Common myeloid progenitor, CD34-positive (primary cell): ENCODE results near the gene ZNF428.
A peak's percentile ranks its signal among the peaks of the same experiment; 100 is the strongest.
"Not testable (repeated sequence)": the region's sequence is repeated elsewhere in the genome, so short reads cannot be mapped to it uniquely, and the experiment has no call there.

Experiments used
- CTCF ChIA-PET: fragments of 350-600 bp; sonication (Branson Sonifier 250); formaldehyde crosslinking; loops from one replicate; lab custom pipeline; 2021; ENCODE audit warnings: antibody characterized with exemption; lab: Charles Lee
- POLR2A ChIA-PET: fragments of 350-600 bp; sonication (Branson Sonifier 250); formaldehyde crosslinking; loops from one replicate; lab custom pipeline; 2021; ENCODE audit warnings: antibody characterized with exemption; lab: Charles Lee
- DNase-seq, 3 donors: peaks; one replicate each; pipeline versions ENCODE4 v3.0.0 to v3.0.0-alpha.2; 2013
- H3K27ac ChIP-seq, 2 experiments: 1 replicate in 1 of 2; 2 replicates in 1 of 2; pipeline ENCODE4 v1.7.0; 2013; ENCODE audit warnings: inconsistent platforms in 2 of 2, low read length in 2 of 2, mild to moderate bottlenecking in 2 of 2, low read depth in 1 of 2, moderate library complexity in 1 of 2; ENCODE audit not compliant: severe bottlenecking in 2 of 2, insufficient read depth in 1 of 2, poor library complexity in 1 of 2
- H3K27me3 ChIP-seq, 5 experiments: replicated peaks in 2 of 5; 1 replicate in 3 of 5; 2 replicates in 2 of 5; pipeline versions ENCODE4 v1.6.1 to v1.7.0; 2013; ENCODE audit warnings: low read length in 4 of 5, mild to moderate bottlenecking in 2 of 5, moderate library complexity in 2 of 5, inconsistent platforms in 1 of 5; ENCODE audit not compliant: insufficient read depth in 5 of 5, control insufficient read depth in 4 of 5
- H3K36me3 ChIP-seq, 4 experiments: 1 replicate in 2 of 4; 2 replicates in 2 of 4; pipeline versions ENCODE4 v1.6.1 to v1.7.0; 2013; ENCODE audit warnings: low read length in 3 of 4, control low read depth in 1 of 4, mild to moderate bottlenecking in 1 of 4; ENCODE audit not compliant: control insufficient read depth in 4 of 4, insufficient read depth in 4 of 4
- H3K4me1 ChIP-seq, 4 experiments: 1 replicate in 3 of 4; 2 replicates in 1 of 4; pipeline versions ENCODE4 v1.6.1 to v1.7.1; 2013; ENCODE audit warnings: low read length in 3 of 4, mild to moderate bottlenecking in 3 of 4, control low read depth in 1 of 4, inconsistent platforms in 1 of 4, moderate library complexity in 1 of 4; ENCODE audit not compliant: control insufficient read depth in 4 of 4, insufficient read depth in 4 of 4; ENCODE audit errors: control extremely low read depth in 1 of 4
- H3K4me3 ChIP-seq, 7 experiments: 1 replicate in 4 of 7; 2 replicates in 3 of 7; pipeline versions ENCODE4 v1.5.1 to v1.7.0; 2013; ENCODE audit warnings: mild to moderate bottlenecking in 7 of 7, low read length in 6 of 7, moderate library complexity in 6 of 7, inconsistent platforms in 2 of 7, low read depth in 2 of 7, control low read depth in 1 of 7; ENCODE audit not compliant: insufficient read depth in 4 of 7, control insufficient read depth in 1 of 7; ENCODE audit errors: extremely low read depth in 1 of 7
- H3K9me3 ChIP-seq, 5 experiments: 1 replicate in 4 of 5; 2 replicates in 1 of 5; pipeline versions ENCODE4 v1.6.1 to v1.7.1; 2013; ENCODE audit warnings: low read length in 4 of 5, mild to moderate bottlenecking in 2 of 5, inconsistent platforms in 1 of 5, low read depth in 1 of 5, moderate library complexity in 1 of 5; ENCODE audit not compliant: control insufficient read depth in 4 of 5, insufficient read depth in 2 of 5; ENCODE audit errors: control extremely low read depth in 1 of 5
- WGBS: methylation state at CpG from one replicate; pipeline ENCODE4 v1.1.5; 2013; ENCODE audit not compliant: insufficient coverage; 5-methylcytosine and 5-hydroxymethylcytosine counted together

ZNF428 gene

DNA sequence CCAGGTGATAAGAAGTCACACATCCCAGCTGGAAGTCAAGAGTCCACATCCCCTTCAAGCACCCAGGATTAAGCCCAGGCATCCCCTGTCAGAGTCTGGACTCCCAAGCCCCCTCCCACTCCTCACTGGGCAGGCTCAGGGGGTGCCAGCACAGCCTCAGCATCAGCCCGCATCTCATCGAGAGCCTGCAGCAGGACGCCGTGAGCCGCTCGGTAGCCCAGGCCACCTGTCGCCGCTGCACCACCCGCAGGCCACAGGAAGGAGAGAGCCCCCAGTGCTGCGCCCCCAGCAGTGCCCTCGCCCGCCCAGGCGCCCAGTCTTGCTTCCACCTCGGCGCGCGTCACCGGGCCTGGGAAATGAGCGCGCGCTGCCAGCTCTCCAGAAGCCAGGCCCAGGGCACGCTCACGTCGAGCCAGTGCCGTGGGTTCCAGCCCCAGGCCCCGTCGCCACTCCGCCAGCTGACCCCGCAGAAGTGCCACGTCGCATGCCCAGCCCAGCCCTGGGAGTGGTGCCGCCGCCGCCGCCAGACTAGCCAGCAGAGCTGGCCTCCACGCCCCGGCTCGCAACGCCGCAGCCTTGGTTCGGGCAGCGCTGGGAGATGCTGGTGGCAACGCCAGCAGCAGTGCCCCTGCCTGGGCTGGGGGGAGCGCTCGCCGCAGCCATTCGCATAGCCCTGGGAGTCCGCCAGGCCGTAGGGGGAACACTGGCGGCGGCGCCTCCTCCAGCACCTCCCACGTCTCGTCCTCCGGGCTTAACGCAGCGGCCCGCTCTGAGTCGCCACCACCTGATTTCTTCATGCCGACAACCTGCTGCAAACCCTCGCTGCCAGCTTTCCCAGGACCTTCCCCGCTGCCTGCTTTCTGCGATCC is 27.3 kb downstream of the ZNF428 start:
- H3K4me1 ChIP-seq = peaks cover 9 to 33% (median 24%) of the 10 kb centered on the region in 4 experiments
- ChIA-PET POLR2A (interaction anchor here (0.6 kb wide), 1 partner anchor 154 kb away, joined by 3 read pairs; no protein-coding TSS in a partner anchor), CTCF (interaction anchor here (1.6 to 14.7 kb wide), 3 partner anchors 34 to 68 kb away, joined by 3 to 247 read pairs (median 46); no protein-coding TSS in a partner anchor)
- 97% methylated on average over 62 of the region's 63 CpGs for WGBS
- H3K27me3 ChIP-seq = no peaks in the 10 kb centered on the region
- H3K27ac ChIP-seq = no peak overlapping the region
- peaks cover 0 to 25% (median 16%) of the 10 kb centered on the region in 4 experiments for H3K36me3 ChIP-seq
- no peaks in the 10 kb centered on the region for H3K9me3 ChIP-seq
- no peak overlapping the region for H3K4me3 ChIP-seq
- DNase-seq = no peak

GRCh38 chr19:43589678-43590077 is 29.8 kb downstream of the ZNF428 start:
- H3K27me3 ChIP-seq = no peaks in the 10 kb centered on the region
- peaks cover 0 to 13% (median 8%) of the 10 kb centered on the region in 4 experiments for H3K4me1 ChIP-seq
- H3K36me3 ChIP-seq = peaks cover 0 to 28% (median 20%) of the 10 kb centered on the region in 4 experiments
- DNase-seq = peak in 2 of 3 donors; percentile 48 to 55
- WGBS = 53% methylated on average over 6 of the region's 6 CpGs
- no peaks in the 10 kb centered on the region for H3K9me3 ChIP-seq
- no peak overlapping the region for H3K27ac ChIP-seq
- ChIA-PET POLR2A (interaction anchor here (0.6 kb wide), 2 partner anchors 27 to 35 kb away, joined by 3 read pairs; no protein-coding TSS in a partner anchor), CTCF (interaction anchor here (1.0 to 14.7 kb wide), 4 partner anchors 17 to 54 kb away, joined by 3 to 247 read pairs (median 8); no protein-coding TSS in a partner anchor)
- no peak overlapping the region for H3K4me3 ChIP-seq

DNA sequence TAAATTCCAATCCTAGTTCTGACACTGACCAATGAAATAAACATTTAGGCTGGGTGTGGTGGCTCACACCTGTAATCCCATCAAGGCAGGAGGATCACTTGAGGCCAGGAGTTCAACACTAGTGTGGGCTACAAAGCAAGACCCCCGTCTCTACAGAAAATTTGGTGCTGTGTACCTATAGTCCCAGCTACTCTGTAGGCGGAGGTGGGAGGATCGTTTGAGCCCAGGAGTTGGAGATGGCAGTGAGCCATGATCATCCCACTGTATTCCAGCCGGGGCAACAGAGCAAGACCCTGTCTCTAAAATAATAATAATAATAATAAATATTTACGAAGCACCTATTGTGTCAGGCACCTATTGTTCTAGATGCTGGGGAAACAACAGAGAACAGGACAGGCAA is 30.2 kb downstream of the ZNF428 start:
- POLR2A ChIA-PET = interaction anchor here (0.6 kb wide), 1 partner anchor 28 kb away, joined by 3 read pairs; no protein-coding TSS in a partner anchor
- CTCF ChIA-PET = interaction anchor here (1.0 to 14.7 kb wide), 5 partner anchors 15 to 53 kb away, joined by 3 to 247 read pairs (median 5); no protein-coding TSS in a partner anchor
- H3K36me3 ChIP-seq = peaks cover 0 to 28% (median 20%) of the 10 kb centered on the region in 4 experiments

DNA sequence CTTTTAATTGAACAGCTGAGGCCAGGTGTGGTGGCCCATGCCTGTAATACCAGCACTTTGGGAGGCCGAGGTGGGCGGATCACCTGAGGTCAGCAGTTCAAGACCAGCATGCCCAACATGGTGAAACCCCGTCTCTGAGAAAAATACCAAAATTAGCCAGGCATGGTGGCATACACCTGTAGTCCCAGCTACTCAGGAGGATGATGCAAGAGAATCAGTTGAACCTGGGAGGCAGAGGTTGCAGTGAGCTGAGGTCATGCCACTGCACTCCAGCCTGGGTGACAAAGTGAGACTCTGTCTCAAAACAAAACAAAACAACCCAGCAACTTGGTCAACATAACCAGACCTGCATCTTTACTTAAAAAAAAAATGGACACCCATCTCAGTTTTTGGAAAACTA is 32.4 kb downstream of the ZNF428 start:
- H3K36me3 ChIP-seq = peaks cover 0 to 12% (median 5%) of the 10 kb centered on the region in 4 experiments
- WGBS = 87% methylated on average over 3 of the region's 3 CpGs
- POLR2A ChIA-PET, H3K27me3 ChIP-seq, DNase-seq, H3K9me3 ChIP-seq, H3K4me3 ChIP-seq, H3K27ac ChIP-seq: not testable (repeated sequence)
- CTCF ChIA-PET = interaction anchor here (14.7 kb wide), 1 partner anchor 28 kb away, joined by 247 read pairs; no protein-coding TSS in a partner anchor
- H3K4me1 ChIP-seq = peaks cover 0 to 13% (median 7%) of the 10 kb centered on the region in 4 experiments

More for the DNA sequence above, 30.2 kb downstream of the ZNF428 start:
- DNase-seq = no peak
- Histone ChIP-seq H3K27me3 (no peaks in the 10 kb centered on the region), H3K27ac (no peak overlapping the region), H3K4me1 (peaks cover 0 to 9% (median 6%) of the 10 kb centered on the region in 4 experiments), H3K4me3 (no peak overlapping the region), H3K9me3 (no peaks in the 10 kb centered on the region)
- WGBS = 100% methylated on average over 1 of the region's 5 CpGs

DNA sequence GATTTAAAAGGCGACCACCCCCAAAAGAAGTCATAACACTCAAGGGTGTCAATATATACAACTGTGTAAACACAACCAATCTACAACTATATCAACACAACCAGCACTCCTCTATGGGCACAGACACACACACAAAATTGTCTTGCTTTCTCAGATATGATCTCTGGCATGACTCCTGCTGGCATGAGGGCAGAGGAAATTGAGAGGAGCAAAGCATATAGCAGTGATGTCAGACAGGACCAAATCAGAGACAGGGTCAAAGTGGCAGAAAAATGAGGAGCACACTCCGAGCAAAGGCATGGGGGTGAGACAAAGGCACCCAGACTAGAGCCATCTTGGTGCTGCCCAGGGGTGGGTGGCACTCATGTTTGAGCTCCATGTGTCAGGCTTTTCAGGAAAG is 33.1 kb downstream of the ZNF428 start:
- 96% methylated on average over 2 of the region's 2 CpGs for WGBS
- no peak overlapping the region for H3K4me3 ChIP-seq
- CTCF ChIA-PET = interaction anchor here (14.7 kb wide), 1 partner anchor 28 kb away, joined by 247 read pairs; no protein-coding TSS in a partner anchor
- H3K36me3 ChIP-seq = peaks cover 0 to 9% (median 3%) of the 10 kb centered on the region in 4 experiments
- no peak overlapping the region for H3K27ac ChIP-seq
- no peaks in the 10 kb centered on the region for H3K9me3 ChIP-seq
- no peaks in the 10 kb centered on the region for H3K27me3 ChIP-seq
- peaks cover 0 to 19% (median 12%) of the 10 kb centered on the region in 4 experiments for H3K4me1 ChIP-seq
- POLR2A ChIA-PET = interaction anchor here (0.5 kb wide), 1 partner anchor 1280 kb away, joined by 3 read pairs; no protein-coding TSS in a partner anchor
- DNase-seq = no peak

- CTCF ChIA-PET = interaction anchor here (1.0 to 1.4 kb wide), 4 partner anchors 10 to 29 kb away, joined by 3 to 9 read pairs (median 7); no protein-coding TSS in a partner anchor
- DNase-seq = no peak
- Histone ChIP-seq H3K4me1 (peaks cover 0 to 25% (median 21%) of the 10 kb centered on the region in 4 experiments), H3K36me3 (peaks cover 0 to 9% (median 3%) of the 10 kb centered on the region in 4 experiments), H3K27ac (no peak overlapping the region), H3K27me3 (no peaks in the 10 kb centered on the region), H3K9me3 (no peaks in the 10 kb centered on the region), H3K4me3 (no peak overlapping the region)
- POLR2A ChIA-PET = interaction anchor here (0.9 kb wide), 1 partner anchor 22 kb away, joined by 3 read pairs; no protein-coding TSS in a partner anchor
- no CpG with 5 or more reads among the region's 1 CpG for WGBS
Measured at GRCh38 chr19:43584484-43584883, 34.9 kb downstream of the ZNF428 start.
